ENCODE data around the gene SEMA4A.
A peak's percentile ranks its signal among the peaks of the same experiment; 100 is the strongest.

SEMA4A gene

GRCh38 chr1:156204686-156205085, 51.3 kb downstream of the SEMA4A start:
- H3K27ac ChIP-seq (ENCODE audit: extremely low read depth, low read depth, low read length), result no peak overlapping the region
- POLR2A ChIA-PET, result interaction anchor here (1.5 kb wide), 1 partner anchor 11 kb away, joined by 3 read pairs; the partner anchor contains the start of gene SLC25A44
- CTCF ChIA-PET, result no interaction called here
- H3K9me3 ChIP-seq (ENCODE audit: control insufficient read depth, insufficient read depth, low read depth, low read length), result no peaks in the 10 kb centered on the region
- H3K4me1 ChIP-seq (ENCODE audit: control insufficient read depth, insufficient read depth, low read length), result no peaks in the 10 kb centered on the region
- H3K4me3 ChIP-seq (ENCODE audit: low read depth, low read length), result no peak overlapping the region
- TF ChIP-seq, protein P1, sequence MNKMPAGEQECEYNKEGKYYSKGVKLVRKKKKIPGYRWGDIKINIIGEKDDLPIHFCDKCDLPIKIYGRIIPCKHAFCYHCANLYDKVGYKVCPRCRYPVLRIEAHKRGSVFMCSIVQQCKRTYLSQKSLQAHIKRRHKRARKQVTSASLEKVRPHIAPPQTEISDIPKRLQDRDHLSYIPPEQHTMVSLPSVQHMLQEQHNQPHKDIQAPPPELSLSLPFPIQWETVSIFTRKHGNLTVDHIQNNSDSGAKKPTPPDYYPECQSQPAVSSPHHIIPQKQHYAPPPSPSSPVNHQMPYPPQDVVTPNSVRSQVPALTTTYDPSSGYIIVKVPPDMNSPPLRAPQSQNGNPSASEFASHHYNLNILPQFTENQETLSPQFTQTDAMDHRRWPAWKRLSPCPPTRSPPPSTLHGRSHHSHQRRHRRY (tag by site-specific recombination; IDR thresholded peaks at IDR 0.05), result no peak
- TF ChIP-seq OSR2 (tag by site-specific recombination; IDR thresholded peaks at IDR 0.05) (no peak), ZNF155 (tag by site-specific recombination; IDR thresholded peaks at IDR 0.05) (no peak), AEBP2 (tag by site-specific recombination; IDR thresholded peaks at IDR 0.05; ENCODE audit: borderline replicate concordance) (no peak), ZNF214 (tag by site-specific recombination; IDR thresholded peaks at IDR 0.05; ENCODE audit: borderline replicate concordance) (no peak), ZNF692 (tag by site-specific recombination; IDR thresholded peaks at IDR 0.05) (no peak), ZNF449 (tag by site-specific recombination; IDR thresholded peaks at IDR 0.05) (no peak)
- peaks cover 21 to 72% of the 10 kb centered on the region in 2 experiments; a peak in 2 of 3 replicates for H3K36me3 ChIP-seq (ENCODE audit: control insufficient read depth in 2 of 2, insufficient read depth in 1 of 2, low read length in 2 of 2)

GRCh38 chr1:156211243-156211642, 57.9 kb downstream of the SEMA4A start:
- TF ChIP-seq SCRT2 (tag by site-specific recombination; IDR thresholded peaks at IDR 0.05) (peak; percentile 94), ZBTB26 (tag by site-specific recombination; optimal IDR thresholded peaks at IDR 0.05) (no peak), ZNF26 (tag by site-specific recombination; IDR thresholded peaks at IDR 0.05) (no peak), SCRT1 (tag by site-specific recombination; IDR thresholded peaks at IDR 0.05; ENCODE audit: borderline replicate concordance) (peak; percentile 68; the same call in 1 of the 2 replicates), ZNF571 (tag by site-specific recombination; IDR thresholded peaks at IDR 0.05) (no peak)
- no peak overlapping the region for H3K27ac ChIP-seq (ENCODE audit: extremely low read depth, low read depth, low read length)
- H3K4me1 ChIP-seq (ENCODE audit: control insufficient read depth, insufficient read depth, low read length), result no peaks in the 10 kb centered on the region
- H3K36me3 ChIP-seq (ENCODE audit: control insufficient read depth in 2 of 2, insufficient read depth in 1 of 2, low read length in 2 of 2), result peaks cover 13 to 57% of the 10 kb centered on the region in 2 experiments; a peak in 2 of 3 replicates
- ChIA-PET CTCF (interaction anchor here (0.7 to 1.3 kb wide), 3 partner anchors 12 to 16 kb away, joined by 3 to 7 read pairs (median 4); no protein-coding TSS in a partner anchor), POLR2A (no interaction called here)
- no peak overlapping the region for H3K4me3 ChIP-seq (ENCODE audit: low read depth, low read length)
- no peaks in the 10 kb centered on the region for H3K9me3 ChIP-seq (ENCODE audit: control insufficient read depth, insufficient read depth, low read depth, low read length)

Measured in HEK293 (cell line).